ENCODE results near the gene TMEM121B. TPM values are rescaled to one million over a fixed set of nuclear protein-coding genes. Genes with fewer than 3 reads are reported as not detected.

The TMEM121B gene
- polyA plus RNA-seq, 1 experiment, result 0.06 TPM

- CTCF ChIA-PET, result interaction anchor here (2.7 to 13.2 kb wide), 3 partner anchors 15 to 429 kb away, joined by 18 to 228 read pairs (median 112); no protein-coding TSS in a partner anchor
- no peak for TF ChIP-seq CTCF (IDR thresholded peaks at IDR 0.05; ENCODE audit: low read depth, low read length)
- no peak overlapping the region for H3K27ac ChIP-seq (ENCODE audit: low read depth, low read length)
- no peaks in the 10 kb centered on the region for H3K27me3 ChIP-seq (ENCODE audit: control insufficient read depth, insufficient read depth, low read length)
- no peaks in the 10 kb centered on the region for H3K9me3 ChIP-seq (ENCODE audit: control insufficient read depth, insufficient read depth, low read length)
- POLR2A ChIA-PET, result no interaction called here
- DNase-seq (ENCODE audit: low read depth, low spot score), result no peak
- H3K4me3 ChIP-seq (ENCODE audit: low read depth, low read length), result no peak overlapping the region
Observed at GRCh38 chr22:17072877-17073276, 48.3 kb downstream of the TMEM121B start.

Other genes starting within 250 kb of the TMEM121B start
- gene GAB4, start 113.1 kb downstream of the TMEM121B start, polyA plus RNA-seq (2011; rRNA removed), result not detected in 2 replicates
- 20.3 and 22.3 TPM in 2 replicates for gene IL17RA, start 36.4 kb downstream of the TMEM121B start, polyA plus RNA-seq (2011; rRNA removed)
- 14.4 and 17.0 TPM in 2 replicates for gene HDHD5, start 37.9 kb upstream of the TMEM121B start, polyA plus RNA-seq (2011; rRNA removed)
- gene ADA2, start 98.1 kb upstream of the TMEM121B start, polyA plus RNA-seq (2011; rRNA removed), result 1.2 and 1.3 TPM in 2 replicates
- gene CECR2, start 248.1 kb upstream of the TMEM121B start, polyA plus RNA-seq (2011; rRNA removed), result not detected in 2 replicates

Data from AG04450 (cell line).